Right lobe of liver (tissue), 4 donors: ENCODE results near the gene GALNT2.

Experiments
- POLR2A ChIP-seq: fragments of 450-650 bp; IDR thresholded peaks from one replicate; pipeline ENCODE4 v1.6.1; 2017; ENCODE audit warnings: antibody characterized with exemption, mild to moderate bottlenecking
- TF ChIP-seq, protein P1 (sequence below), 4 donors: fragments of 200-600 bp in 3 of 4; fragments of 450-650 bp in 1 of 4; IDR thresholded peaks; one replicate each; pipeline versions ENCODE4 v1.5.1 to v1.8.0; 2016 to 2022; ENCODE audit warnings: antibody characterized with exemption in 4 of 4, mild to moderate bottlenecking in 2 of 4
- donor health status: DM: no; HTN: no; CAD: no.
- donor health status: DM: no; HTN: no; CAD: no.
- donor health status: DM: no; HTN: yes; CAD: no.

DNA sequence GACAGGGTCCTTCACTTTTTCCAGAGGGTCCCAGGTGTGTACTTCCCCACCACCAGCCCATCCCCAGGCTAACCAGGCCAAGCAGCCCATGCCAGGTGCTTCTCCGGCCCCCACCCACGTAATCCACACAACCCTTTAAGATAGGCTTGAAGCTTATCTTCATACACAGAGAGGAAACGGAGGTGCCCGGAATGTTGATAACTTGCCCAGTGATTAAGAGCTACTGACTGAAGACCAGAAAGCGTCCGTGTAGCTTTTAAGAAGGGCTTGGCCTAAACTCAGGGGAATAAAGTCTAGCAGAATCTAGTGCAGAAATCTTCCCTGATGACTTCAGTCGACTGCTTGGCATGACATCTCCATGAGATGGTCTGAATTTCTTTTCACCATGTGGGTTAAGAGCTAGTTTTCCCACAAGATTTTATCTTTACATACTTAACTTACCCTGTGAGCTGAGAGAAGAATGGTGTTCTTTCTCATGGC, 138.7 kb downstream of the GALNT2 start:
- TF ChIP-seq, protein P1, sequence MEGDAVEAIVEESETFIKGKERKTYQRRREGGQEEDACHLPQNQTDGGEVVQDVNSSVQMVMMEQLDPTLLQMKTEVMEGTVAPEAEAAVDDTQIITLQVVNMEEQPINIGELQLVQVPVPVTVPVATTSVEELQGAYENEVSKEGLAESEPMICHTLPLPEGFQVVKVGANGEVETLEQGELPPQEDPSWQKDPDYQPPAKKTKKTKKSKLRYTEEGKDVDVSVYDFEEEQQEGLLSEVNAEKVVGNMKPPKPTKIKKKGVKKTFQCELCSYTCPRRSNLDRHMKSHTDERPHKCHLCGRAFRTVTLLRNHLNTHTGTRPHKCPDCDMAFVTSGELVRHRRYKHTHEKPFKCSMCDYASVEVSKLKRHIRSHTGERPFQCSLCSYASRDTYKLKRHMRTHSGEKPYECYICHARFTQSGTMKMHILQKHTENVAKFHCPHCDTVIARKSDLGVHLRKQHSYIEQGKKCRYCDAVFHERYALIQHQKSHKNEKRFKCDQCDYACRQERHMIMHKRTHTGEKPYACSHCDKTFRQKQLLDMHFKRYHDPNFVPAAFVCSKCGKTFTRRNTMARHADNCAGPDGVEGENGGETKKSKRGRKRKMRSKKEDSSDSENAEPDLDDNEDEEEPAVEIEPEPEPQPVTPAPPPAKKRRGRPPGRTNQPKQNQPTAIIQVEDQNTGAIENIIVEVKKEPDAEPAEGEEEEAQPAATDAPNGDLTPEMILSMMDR (IDR thresholded peaks at IDR 0.05), result no peak
- TF ChIP-seq POLR2A, result no peak
